Femur (tissue), 1 donor: ENCODE data around the gene TEAD2.
"Not testable (repeated sequence)": the region's sequence is repeated elsewhere in the genome, so short reads cannot be mapped to it uniquely, and the experiment has no call there.

Source experiments
- DNase-seq: peaks from one replicate; pipeline ENCODE4 v3.0.0-alpha.2; 2017

TEAD2 gene

DNA sequence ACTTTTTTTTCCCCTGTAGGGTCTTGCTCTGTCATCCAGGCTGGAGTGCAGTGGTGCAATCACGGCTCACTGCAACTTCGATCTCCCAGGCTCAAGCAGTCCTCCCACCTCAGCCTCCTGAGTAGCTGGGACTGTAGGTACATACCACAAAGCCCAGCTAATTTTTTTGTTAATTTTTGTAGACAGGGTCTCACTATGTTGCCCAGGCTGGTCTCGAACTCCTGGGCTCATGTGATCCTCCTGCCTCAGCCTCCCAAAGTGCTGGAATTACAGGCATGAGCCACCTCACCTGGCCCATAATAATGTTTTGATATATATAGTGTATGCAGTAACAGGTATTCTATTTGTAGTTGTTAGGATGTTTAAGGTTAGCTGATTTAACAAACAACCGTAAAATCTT is 31.0 kb downstream of the TEAD2 start:
- DNase-seq = peak; percentile 3

DNA sequence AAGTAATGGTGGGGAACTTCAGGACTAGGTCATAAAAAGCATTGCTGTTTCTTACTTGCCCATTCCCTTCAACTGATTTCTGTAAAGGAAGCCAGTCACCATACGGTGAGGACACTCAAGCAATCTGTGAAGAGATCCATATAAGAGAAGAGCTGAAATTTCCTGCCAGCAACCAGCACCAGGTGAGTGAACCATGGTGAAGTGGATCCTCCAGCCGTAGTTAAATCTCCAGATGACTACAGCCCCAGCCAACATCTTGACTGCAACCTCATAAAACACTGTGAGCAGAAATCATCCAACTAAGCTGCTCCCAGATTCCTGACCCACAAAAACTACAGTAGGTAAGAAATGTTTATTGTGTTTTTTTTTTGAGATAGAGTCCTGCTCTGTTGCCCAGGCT is 33.5 kb downstream of the TEAD2 start:
- DNase-seq = peak; percentile 3

DNA sequence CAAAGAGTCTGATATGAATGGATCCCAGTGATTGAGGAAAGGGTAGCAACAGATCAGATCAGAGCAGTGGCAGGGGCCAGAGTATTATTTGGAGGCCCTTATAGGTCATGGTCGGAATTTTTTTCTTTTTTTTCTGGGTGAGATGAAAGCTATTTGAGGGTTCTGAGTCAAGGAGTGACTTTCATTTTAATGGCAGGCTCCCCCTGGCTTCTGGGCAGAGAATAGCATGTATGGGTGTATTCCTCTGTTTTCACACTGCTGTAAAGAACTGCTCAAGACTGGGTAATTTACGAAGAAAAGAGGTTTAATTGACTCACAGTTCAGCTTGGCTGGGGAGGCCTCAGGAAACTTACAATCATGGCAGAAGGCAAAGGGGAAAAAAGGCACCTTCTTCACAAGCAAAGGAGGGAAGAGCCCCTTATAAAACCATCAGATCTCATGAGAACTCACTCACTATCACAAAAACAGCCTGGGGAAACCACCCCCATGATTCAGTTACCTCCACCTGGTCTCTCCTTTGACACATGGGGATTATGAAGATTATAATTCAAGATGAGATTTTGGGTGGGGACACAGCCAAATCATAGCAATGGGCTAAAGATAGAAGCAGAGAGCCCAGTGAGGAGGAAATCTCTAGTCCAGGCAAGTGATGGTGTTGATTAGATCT is 34.2 kb downstream of the TEAD2 start:
- peak; percentile 14 for DNase-seq

DNA sequence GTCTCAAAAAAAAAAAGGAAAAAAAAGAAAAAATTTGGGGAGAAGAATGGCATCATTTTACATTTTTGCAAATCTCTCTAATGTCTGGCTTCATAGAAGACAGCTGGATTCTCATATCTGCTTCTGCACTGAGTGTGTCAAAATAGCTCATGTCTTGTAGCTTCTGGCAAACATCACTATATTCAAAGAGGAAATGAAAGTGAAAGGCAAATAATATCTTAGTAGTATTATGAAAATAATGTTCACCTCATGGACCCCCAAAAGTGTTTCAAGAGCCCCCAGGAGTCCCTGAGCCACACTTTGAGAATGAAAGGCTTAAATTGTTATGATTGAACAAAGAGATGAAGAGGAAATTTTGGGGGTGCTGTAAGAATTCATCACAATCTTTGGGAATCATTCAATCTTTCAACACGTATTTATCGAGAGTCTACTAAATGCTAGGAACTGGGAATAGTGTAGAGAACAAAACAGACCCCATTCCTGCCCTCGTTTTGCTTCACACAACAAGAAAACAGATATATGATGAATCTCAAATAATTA is 36.0 kb downstream of the TEAD2 start:
- no peak for DNase-seq

DNA sequence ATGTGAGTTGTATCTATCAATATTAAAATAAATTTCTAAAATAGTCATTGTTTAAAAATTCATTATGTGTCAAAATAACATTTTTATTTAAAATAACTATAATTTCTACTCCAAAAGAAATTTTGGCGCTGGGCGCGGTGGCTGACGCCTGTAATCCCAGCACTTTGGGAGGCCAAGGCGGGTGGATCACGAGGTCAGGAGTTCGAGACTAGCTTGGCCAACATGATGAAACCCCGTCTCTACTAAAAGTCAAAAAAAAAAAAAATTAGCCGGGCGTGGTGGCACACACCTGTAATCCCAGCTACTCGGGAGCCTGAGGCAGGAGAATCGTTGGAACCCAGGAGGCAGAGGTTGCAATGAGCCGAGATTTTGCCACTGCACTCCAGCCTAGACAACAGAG is 36.5 kb downstream of the TEAD2 start:
- DNase-seq = not testable (repeated sequence)

DNA sequence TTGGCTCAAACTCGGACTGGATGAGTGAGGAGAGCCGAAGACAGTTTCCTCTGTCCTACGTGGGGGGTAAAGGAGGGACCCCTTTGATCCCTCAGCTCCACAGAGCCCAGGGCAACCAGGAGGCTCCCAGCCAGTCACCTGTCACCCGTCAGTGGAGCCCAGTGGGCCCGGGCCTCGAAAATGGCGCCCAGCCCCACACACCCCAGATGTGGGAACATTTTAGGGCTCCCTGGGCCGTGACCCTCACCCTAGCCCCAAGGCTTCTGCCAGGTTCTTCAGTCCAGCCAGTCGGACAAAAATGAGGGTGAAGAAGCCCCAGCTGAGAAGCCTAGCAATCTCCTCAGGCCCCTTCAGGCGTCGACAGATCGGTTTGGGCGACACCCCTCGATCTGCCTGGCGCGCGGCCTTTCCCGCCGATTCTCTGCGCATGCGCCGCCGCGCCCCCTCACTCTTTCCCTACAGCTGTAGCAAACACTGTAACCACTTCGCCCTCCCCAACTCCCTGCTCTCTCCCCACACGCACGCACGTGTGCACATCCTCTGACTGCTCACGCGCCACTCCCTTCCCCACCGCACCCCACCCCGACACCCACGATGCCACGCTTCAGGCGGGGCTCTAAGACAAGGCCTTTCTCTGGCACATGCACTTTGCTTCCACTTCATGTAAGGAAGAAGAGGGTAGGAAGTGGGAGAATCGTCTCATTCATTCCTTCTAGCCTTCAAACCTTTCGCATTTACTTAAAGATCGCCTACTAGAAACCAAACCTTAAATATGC is 37.2 kb downstream of the TEAD2 start, which contains the start of gene SLC6A16:
Gene SLC6A16, minus strand, starts transcription at position 391 of the 776 bp plus-strand sequence. CDS start 13,844 bp downstream, outside the sequence.
- DNase-seq = no peak

DNA sequence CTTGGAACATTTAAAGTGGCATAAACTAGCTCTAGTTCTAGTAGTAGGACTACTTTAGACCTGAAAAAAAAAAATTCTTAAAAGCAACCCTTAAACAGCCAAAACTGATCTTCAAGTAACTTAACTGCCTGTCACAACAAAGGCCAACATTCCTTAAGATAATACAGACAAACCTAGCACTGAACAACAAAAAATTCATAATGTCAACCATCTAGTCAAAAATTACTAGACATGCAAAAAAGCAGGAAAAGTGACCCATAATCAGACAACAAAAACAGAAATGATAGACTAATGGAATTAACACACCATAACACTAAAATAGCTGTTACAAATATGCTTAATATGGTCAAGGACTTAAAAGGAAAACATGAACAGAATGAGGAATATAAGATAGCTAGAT is 43.9 kb downstream of the TEAD2 start:
- DNase-seq = no peak

DNA sequence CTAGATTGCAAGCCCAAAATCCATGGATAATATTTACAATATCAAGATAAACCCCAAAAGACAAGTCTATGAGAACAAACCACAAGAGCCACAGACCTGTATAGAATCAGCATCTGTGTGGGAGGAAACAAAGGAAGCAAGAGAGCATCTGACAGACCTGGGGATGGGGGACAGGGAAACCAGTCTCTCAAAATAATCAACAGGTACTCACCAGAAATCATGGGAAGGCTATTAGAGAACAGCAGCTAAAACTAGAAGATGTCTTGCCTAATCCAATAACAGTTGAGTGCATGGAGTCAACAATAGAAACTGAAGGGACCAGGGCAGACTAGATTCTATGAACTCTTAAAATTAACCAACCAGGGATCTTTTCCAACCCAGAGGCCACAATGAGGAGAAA is 45.9 kb downstream of the TEAD2 start:
- no peak for DNase-seq

DNA sequence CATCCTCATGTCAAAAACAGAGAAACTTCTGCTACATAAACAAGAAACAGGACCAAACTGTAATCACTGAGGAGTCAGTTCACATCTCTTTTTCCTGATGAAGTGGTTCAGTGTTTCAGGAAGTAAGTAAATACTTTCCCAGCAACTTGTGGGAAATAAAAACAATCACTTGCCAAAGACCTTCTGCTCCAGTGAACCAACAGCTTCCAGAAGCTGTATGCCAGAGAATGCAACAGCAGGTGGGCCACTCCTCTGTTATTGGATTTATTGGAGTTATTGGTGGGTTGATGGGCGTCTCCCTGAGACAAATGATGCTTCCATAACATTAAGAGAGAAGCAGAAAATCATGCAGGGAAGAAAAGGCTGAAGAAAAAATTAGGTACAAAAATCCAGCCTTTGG is 47.1 kb downstream of the TEAD2 start:
- no peak for DNase-seq

DNA sequence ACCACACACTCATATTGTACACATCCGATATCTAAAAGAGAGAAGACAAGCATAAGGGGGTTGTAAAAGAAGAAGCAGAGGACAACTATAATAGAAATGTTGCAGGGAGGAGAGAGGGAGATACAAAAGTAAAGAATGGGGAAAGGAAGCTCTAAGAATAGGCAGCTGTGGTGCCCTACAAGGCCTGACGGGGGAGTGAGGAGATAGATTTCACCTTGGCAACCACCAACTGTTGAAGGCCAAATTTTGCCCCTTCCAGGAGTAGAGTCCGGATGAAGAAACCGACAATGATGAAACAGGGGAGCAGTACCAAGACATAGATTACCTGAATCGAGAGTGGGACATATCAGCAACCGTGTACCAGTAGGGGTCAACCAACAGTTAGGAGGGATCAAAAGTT is 53.1 kb downstream of the TEAD2 start:
- no peak for DNase-seq

DNA sequence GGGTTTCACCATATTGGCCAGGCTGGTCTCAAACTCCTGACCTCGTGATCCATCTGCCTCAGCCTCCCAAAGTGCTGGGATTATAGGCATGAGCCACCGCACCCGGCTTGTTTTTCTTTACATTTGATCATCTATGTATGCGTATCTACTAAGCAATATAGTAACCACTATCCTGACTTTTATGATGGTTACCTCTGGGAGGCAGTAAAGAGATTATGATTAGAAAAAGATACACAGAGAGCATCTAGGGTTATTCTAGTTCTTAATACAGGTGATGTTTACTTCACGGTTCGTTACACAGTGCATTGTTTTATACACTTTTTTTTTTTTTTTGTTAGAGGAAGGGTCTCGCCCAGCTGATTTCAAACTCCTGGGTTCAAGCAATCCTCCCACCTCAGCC is 55.5 kb downstream of the TEAD2 start:
- not testable (repeated sequence) for DNase-seq

DNA sequence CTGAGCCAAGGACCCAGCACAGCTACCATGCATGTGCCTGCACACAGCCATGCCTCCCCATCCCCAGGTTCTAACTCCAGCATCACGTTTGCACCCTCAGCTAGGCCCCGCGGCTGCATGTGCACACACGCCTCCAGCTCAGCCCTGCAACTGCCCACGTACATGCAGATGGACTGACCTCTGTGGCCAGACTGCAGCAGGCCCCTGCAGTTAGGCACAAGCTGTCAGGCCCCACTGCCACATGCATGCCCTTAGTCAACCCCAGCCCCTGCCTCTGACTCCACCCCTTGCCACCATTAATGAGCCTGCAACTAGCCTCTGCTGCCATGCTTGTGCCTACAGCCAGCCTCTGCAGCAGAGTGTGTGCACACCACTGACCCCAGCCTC is 60.4 kb downstream of the TEAD2 start:
- DNase-seq = no peak

DNA sequence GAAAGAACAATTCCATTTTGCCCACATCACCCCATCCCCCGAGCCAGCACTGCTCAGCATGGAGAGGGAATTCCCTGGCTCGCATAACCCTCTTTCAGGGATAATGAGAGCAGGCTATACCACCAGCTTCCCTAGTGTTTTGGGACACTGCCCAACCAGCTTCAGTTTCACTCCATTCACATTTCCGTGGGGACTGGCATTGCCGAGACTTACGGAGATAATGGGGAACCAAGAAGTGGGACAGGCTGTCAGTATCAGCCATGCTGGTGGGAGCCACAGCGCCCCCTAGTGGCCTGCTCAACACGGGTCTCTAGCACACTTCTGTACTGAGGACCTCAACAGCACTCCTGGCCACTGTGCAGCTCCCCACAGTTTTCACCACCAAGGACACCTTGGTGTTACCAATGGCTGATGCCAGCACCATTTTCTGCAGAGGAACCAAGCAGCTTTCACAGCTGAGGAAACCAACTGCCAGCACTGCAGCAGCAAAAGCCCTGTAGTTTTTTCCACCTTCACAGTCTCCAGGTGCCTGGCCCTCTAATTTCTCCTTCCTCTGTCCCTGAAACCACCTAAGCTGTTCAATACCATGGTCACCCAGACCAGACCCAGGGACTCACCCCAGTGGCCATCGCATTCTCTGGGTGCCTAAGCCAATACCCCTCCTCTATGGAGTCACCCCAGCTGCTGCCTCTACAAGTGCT is 60.9 kb downstream of the TEAD2 start:
- DNase-seq = peak; percentile 75

DNA sequence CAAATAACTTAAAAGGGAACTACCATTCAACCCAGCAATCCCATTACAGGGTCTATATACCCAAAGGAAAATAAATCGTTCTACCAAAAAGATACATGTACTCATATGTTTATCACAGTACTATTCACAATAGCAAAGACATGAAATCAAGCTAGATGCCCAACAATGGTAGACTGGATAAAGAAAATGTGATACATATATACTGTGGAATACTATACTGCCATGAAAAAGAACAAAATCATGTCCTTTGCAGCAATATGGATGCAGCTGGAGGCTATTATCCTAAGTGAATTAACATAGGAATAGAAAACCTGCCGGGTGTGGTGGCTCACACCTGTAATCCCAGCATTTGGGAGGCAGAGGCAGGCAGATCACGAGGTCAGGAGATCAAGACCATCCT is 63.6 kb downstream of the TEAD2 start:
- not testable (repeated sequence) for DNase-seq

DNA sequence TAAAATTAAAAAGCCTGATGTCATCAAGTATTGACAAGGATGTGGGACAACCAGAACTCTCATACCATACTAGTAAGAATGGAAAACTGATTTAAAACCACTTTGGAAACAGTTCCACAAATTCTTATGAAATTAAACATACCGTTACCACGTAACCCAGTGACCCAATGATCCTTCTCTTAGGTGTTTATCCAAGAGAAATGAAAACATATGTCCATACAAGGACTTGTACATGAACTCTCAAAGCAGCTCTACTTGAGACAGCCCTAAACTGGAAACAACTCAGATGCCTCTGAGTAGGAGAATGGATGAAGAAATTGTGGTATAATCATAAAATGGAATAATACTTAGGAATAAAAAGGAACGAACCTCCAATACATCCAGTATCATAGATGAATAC is 64.8 kb downstream of the TEAD2 start:
- DNase-seq = no peak

DNA sequence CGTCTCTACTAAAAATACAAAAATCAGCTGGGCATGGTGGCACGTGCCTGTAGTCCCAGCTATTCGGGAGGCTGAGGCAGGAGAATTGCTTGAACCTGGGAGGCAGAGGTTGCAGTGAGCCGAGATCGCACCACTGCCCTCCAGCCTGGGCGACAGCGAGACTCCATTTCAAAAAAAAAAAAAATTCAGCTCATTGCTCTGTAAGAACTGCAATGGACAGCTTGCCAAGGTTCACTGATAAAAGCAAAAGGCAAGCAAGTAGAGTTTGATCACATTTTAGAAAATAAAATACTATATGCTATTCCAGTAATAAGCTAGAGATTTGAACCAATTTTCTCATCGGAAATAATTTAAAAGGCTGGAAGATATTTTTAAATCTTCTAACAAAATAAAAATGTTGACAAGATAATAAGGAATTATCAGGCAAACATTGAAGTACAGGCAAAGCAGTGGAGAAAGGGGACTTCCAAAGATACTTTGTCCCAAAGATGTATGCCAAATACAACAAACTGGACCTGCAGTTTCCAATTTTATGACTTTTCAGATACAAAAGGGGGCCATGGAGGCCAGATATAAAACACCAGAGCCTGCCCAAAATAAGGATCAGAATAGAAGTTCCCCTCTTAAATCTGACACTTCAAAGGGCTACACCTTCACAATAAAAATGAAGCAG is 66.9 kb downstream of the TEAD2 start:
- DNase-seq = no peak

DNA sequence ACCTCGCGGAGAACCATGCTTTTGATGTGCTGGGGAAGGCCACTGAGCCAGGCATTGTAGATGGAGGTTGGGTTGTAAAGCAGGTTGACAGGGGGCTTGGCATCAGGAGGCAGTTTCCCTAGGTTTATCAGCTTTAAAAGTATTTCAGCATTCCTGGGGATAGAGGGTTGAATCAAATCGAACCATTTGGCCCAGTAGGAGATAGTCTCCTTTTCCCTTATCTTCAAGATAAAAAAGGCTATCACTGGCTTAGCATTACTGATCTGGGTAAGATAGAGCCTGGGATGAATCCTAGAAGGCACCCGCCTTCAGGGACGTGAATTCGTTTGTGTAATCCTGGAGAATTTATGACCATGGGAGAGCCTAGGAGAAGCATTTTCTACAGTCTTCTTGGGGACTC is 67.8 kb downstream of the TEAD2 start:
- no peak for DNase-seq
